Panc1 (cell line): ENCODE data around the gene DPH1.

Source experiments
- POLR2AphosphoS5 ChIP-seq: IDR thresholded peaks from 2 replicates; pipeline ENCODE4 v1.6.1; 2012; ENCODE audit warnings: mild to moderate bottlenecking, low read depth, low read length, moderate library complexity
- TCF7L2 ChIP-seq: IDR thresholded peaks from 2 replicates; pipeline ENCODE4 v1.6.1; 2011; ENCODE audit warnings: mild to moderate bottlenecking, low read depth, low read length, inconsistent platforms
- TF ChIP-seq, protein P1 (sequence below): fragments of 450-650 bp; IDR thresholded peaks from 2 replicates; pipeline ENCODE4 v1.5.1; 2017; ENCODE audit warnings: mild to moderate bottlenecking

GRCh38 chr17:2068031-2068518 lies 38.1 kb downstream of the DPH1 start:
- TF ChIP-seq, protein P1, sequence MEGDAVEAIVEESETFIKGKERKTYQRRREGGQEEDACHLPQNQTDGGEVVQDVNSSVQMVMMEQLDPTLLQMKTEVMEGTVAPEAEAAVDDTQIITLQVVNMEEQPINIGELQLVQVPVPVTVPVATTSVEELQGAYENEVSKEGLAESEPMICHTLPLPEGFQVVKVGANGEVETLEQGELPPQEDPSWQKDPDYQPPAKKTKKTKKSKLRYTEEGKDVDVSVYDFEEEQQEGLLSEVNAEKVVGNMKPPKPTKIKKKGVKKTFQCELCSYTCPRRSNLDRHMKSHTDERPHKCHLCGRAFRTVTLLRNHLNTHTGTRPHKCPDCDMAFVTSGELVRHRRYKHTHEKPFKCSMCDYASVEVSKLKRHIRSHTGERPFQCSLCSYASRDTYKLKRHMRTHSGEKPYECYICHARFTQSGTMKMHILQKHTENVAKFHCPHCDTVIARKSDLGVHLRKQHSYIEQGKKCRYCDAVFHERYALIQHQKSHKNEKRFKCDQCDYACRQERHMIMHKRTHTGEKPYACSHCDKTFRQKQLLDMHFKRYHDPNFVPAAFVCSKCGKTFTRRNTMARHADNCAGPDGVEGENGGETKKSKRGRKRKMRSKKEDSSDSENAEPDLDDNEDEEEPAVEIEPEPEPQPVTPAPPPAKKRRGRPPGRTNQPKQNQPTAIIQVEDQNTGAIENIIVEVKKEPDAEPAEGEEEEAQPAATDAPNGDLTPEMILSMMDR = no peak
- no peak for TF ChIP-seq TCF7L2
- no peak for TF ChIP-seq POLR2AphosphoS5
